Measurements from ENCODE around the gene AKAP7. TPM values are rescaled to one million over a fixed set of nuclear protein-coding genes. Genes with fewer than 3 reads are reported as not detected.

The AKAP7 gene
- total and polyA plus RNA-seq, 2 donors (not counting 1 experiment from before 2014, with no cell fraction given): 6.3 to 10.8 TPM

GRCh38 chr6:131117878-131118277, 17.4 kb upstream of the AKAP7 start:
- peak overlapping the region; percentile 44 for H3K4me2 ChIP-seq (replicated peaks; ENCODE audit: low read depth, low read length, poor library complexity, severe bottlenecking)
- H3K27ac Mint-ChIP-seq: no peak overlapping the region
- H3K9me3 ChIP-seq (ENCODE audit: control extremely low read depth in 1 of 3, control insufficient read depth in 2 of 3, insufficient read depth in 1 of 3, low read length in 2 of 3): no peaks in the 10 kb centered on the region
- peak; percentile 53 for ATAC-seq (ENCODE audit: low read depth)
- intact Hi-C loops (cut with micrococcal nuclease): loop anchor here (2.0 kb wide), 4 partner anchors 17 to 795 kb away; partner anchors contain the start of gene AKAP7
- H3K9me3 Mint-ChIP-seq (ENCODE audit: insufficient read depth): no peaks in the 10 kb centered on the region
- no peaks in the 10 kb centered on the region for H3K79me2 ChIP-seq (ENCODE audit: control insufficient read depth, insufficient read depth, low read length)
- no peak overlapping the region for H3K9ac ChIP-seq (ENCODE audit: low read length)
- no peak overlapping the region for H3K27ac ChIP-seq (ENCODE audit: low read length in 2 of 2)
- TF ChIP-seq, protein P1, sequence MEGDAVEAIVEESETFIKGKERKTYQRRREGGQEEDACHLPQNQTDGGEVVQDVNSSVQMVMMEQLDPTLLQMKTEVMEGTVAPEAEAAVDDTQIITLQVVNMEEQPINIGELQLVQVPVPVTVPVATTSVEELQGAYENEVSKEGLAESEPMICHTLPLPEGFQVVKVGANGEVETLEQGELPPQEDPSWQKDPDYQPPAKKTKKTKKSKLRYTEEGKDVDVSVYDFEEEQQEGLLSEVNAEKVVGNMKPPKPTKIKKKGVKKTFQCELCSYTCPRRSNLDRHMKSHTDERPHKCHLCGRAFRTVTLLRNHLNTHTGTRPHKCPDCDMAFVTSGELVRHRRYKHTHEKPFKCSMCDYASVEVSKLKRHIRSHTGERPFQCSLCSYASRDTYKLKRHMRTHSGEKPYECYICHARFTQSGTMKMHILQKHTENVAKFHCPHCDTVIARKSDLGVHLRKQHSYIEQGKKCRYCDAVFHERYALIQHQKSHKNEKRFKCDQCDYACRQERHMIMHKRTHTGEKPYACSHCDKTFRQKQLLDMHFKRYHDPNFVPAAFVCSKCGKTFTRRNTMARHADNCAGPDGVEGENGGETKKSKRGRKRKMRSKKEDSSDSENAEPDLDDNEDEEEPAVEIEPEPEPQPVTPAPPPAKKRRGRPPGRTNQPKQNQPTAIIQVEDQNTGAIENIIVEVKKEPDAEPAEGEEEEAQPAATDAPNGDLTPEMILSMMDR (IDR thresholded peaks at IDR 0.05): no peak
- TF ChIP-seq EZH2 (IDR thresholded peaks at IDR 0.05; ENCODE audit: borderline replicate concordance, insufficient read depth, low read depth, low read length, poor library complexity, severe bottlenecking): no peak
- WGBS (ENCODE audit: insufficient coverage): no CpG with 5 or more reads among the region's 3 CpGs
- POLR2A ChIA-PET: no interaction called here
- no peaks in the 10 kb centered on the region for H3K27me3 ChIP-seq (replicated peaks in 1 of 4; ENCODE audit: control extremely low read depth in 1 of 4, control insufficient read depth in 3 of 4, insufficient read depth in 4 of 4, low read length in 3 of 4)
- H3K4me3 Mint-ChIP-seq: peak overlapping the region; percentile 14
- no peak overlapping the region for H3K4me3 ChIP-seq (ENCODE audit: control extremely low read depth in 1 of 5, extremely low read depth in 1 of 5, insufficient read depth in 1 of 5, low read depth in 2 of 5, low read length in 4 of 5)
- H3K27me3 Mint-ChIP-seq: no peaks in the 10 kb centered on the region
- peaks cover 11% of the 10 kb centered on the region for H3K4me1 Mint-ChIP-seq
- DNase-seq: peak; percentile 44
- CTCF ChIA-PET: interaction anchor here (0.9 to 11.3 kb wide), 12 partner anchors 13 to 416 kb away, joined by 3 to 316 read pairs (median 6); partner anchors contain the start of gene EPB41L2
- H3K4me1 ChIP-seq (ENCODE audit: control insufficient read depth in 2 of 2, insufficient read depth in 2 of 2, low read length in 2 of 2): peaks cover 3 to 9% of the 10 kb centered on the region in 2 donors
- H2AFZ ChIP-seq (ENCODE audit: insufficient read depth, low read depth, low read length, poor library complexity, severe bottlenecking): peak overlapping the region; percentile 16
- no peaks in the 10 kb centered on the region for H3K36me3 ChIP-seq (replicated peaks in 1 of 2; ENCODE audit: control extremely low read depth in 1 of 2, control insufficient read depth in 1 of 2, extremely low read depth in 1 of 2, insufficient read depth in 2 of 2, low read length in 1 of 2)
- H4K20me1 ChIP-seq (ENCODE audit: control insufficient read depth, insufficient read depth, low read length, poor library complexity, severe bottlenecking): no peaks in the 10 kb centered on the region

- TF ChIP-seq, protein P1 (IDR thresholded peaks at IDR 0.05): no peak
- no peak for TF ChIP-seq EZH2 (IDR thresholded peaks at IDR 0.05; ENCODE audit: borderline replicate concordance, insufficient read depth, low read depth, low read length, poor library complexity, severe bottlenecking)
- DNase-seq (no peak), ATAC-seq (ENCODE audit: low read depth) (no peak)
- ChIA-PET CTCF (interaction anchor here (0.7 to 11.3 kb wide), 4 partner anchors 19 to 412 kb away, joined by 3 to 316 read pairs (median 3); no protein-coding TSS in a partner anchor), POLR2A (no interaction called here)
- Histone ChIP-seq H3K79me2 (ENCODE audit: control insufficient read depth, insufficient read depth, low read length) (no peaks in the 10 kb centered on the region), H2AFZ (ENCODE audit: insufficient read depth, low read depth, low read length, poor library complexity, severe bottlenecking) (no peak overlapping the region), H3K9ac (ENCODE audit: low read length) (no peak overlapping the region), H3K9me3 (ENCODE audit: control extremely low read depth in 1 of 3, control insufficient read depth in 2 of 3, insufficient read depth in 1 of 3, low read length in 2 of 3) (no peaks in the 10 kb centered on the region), H3K27me3 (replicated peaks in 1 of 4; ENCODE audit: control extremely low read depth in 1 of 4, control insufficient read depth in 3 of 4, insufficient read depth in 4 of 4, low read length in 3 of 4) (no peaks in the 10 kb centered on the region), H3K27ac (ENCODE audit: low read length in 2 of 2) (no peak overlapping the region), H3K4me2 (replicated peaks; ENCODE audit: low read depth, low read length, poor library complexity, severe bottlenecking) (no peak overlapping the region), H3K4me1 (ENCODE audit: control insufficient read depth in 2 of 2, insufficient read depth in 2 of 2, low read length in 2 of 2) (peaks cover 3 to 9% of the 10 kb centered on the region in 2 donors), H4K20me1 (ENCODE audit: control insufficient read depth, insufficient read depth, low read length, poor library complexity, severe bottlenecking) (no peaks in the 10 kb centered on the region), H3K36me3 (replicated peaks in 1 of 2; ENCODE audit: control extremely low read depth in 1 of 2, control insufficient read depth in 1 of 2, extremely low read depth in 1 of 2, insufficient read depth in 2 of 2, low read length in 1 of 2) (no peaks in the 10 kb centered on the region), H3K4me3 (ENCODE audit: control extremely low read depth in 1 of 5, extremely low read depth in 1 of 5, insufficient read depth in 1 of 5, low read depth in 2 of 5, low read length in 4 of 5) (no peak overlapping the region)
- Mint-ChIP-seq H3K9me3 (ENCODE audit: insufficient read depth) (no peaks in the 10 kb centered on the region), H3K27ac (no peak overlapping the region), H3K4me1 (peaks cover 11% of the 10 kb centered on the region), H3K27me3 (peaks cover 8% of the 10 kb centered on the region), H3K4me3 (no peak overlapping the region)
- intact Hi-C loops (cut with micrococcal nuclease): no loop called here
- WGBS (ENCODE audit: insufficient coverage): no CpG with 5 or more reads among the region's 3 CpGs
Observed at GRCh38 chr6:131122007-131122406, 13.3 kb upstream of the AKAP7 start.

Measured in B cell (primary cell).